ENCODE measurements around the gene GPR83.

GPR83 gene

GRCh38 chr11:94328587-94329080 lies 72.6 kb downstream of the GPR83 start:
- Histone ChIP-seq H3K9me3 (no peaks in the 10 kb centered on the region), H3K27me3 (peaks cover 12% of the 10 kb centered on the region; the same call in 1 of the 2 replicates), H3K4me3 (ENCODE audit: low read depth, low read length) (no peak overlapping the region), H3K36me3 (no peaks in the 10 kb centered on the region), H3K4me1 (no peaks in the 10 kb centered on the region)
- no peak for DNase-seq
- TF ChIP-seq CTCF (IDR thresholded peaks at IDR 0.05; ENCODE audit: low read depth, low read length), result no peak

Data from BE2C (cell line).